HCT116 (cell line): ENCODE measurements around the gene FAF2. TPM values are rescaled to one million over a fixed set of nuclear protein-coding genes. Genes with fewer than 3 reads are reported as not detected.

Experiments
- ATAC-seq: fragments of 200-7000 bp; cut with Tn5 transposase; 2 replicates; pipeline ENCODE4 v1.9.1; 2020; ENCODE audit warnings: mild to moderate bottlenecking, moderate library complexity
- BruUV-seq: library from RNA; stranded (reverse); fragments of 400-500 nt; replicated peaks from 2 replicates; lab custom pipeline; 2021; lab: Mats Ljungman, UMichigan
- CTCF ChIA-PET: fragments of 300-600 bp; sonication (Branson Sonifier 250); formaldehyde crosslinking; loops from one replicate; lab custom pipeline; 2021; ENCODE audit warnings: antibody characterized with exemption; lab: Charles Lee
- POLR2A ChIA-PET: fragments of 300-600, 350-600 bp; sonication (Branson Sonifier 250); formaldehyde crosslinking; loops from one replicate; lab custom pipeline; 2021; ENCODE audit warnings: antibody characterized with exemption; lab: Charles Lee
- RAD21 ChIA-PET, 2 experiments: fragments of 300-600 bp; sonication (Branson Sonifier 250); formaldehyde crosslinking; loops; one replicate each; lab custom pipeline; 2023; ENCODE audit warnings: low total read pairs in 2 of 2; ENCODE audit not compliant: uncharacterized antibody in 2 of 2, unreplicated experiment in 2 of 2, low non-redundant PET in 1 of 2; lab: Charles Lee
- DNase-seq: peaks from one replicate; pipeline ENCODE4 v3.0.0-alpha.2; 2010; ENCODE audit warnings: low read depth, low spot score
- H2AFZ ChIP-seq: fragments of 200-600 bp; shearing (Covaris generic), sonication (generic); 2 replicates; pipeline ENCODE4 v1.6.1; 2017; ENCODE audit warnings: low read depth, mixed run types, mixed read lengths, antibody characterized with exemption, low read length; ENCODE audit not compliant: poor library complexity, severe bottlenecking
- H3K27ac ChIP-seq: 2 replicates; pipeline ENCODE4 v1.5.1; 2012; ENCODE audit warnings: low read depth, low read length
- H3K27me3 ChIP-seq: fragments of 200-600 bp; sonication (generic); 2 replicates; pipeline ENCODE4 v1.6.1; 2016; ENCODE audit warnings: mixed run types, low read length, mixed read lengths; ENCODE audit not compliant: insufficient read depth
- H3K36me3 ChIP-seq, 2 experiments: fragments of 200-500 bp in 1 of 2; fragments of 200-600 bp in 1 of 2; sonication (Bioruptor generic) in 1 of 2; sonication (generic) in 1 of 2; 2 replicates each; pipeline versions ENCODE4 v1.5.1 to v1.6.1; 2014 to 2016; ENCODE audit warnings: low read length in 2 of 2, inconsistent platforms in 1 of 2, mixed read lengths in 1 of 2, mixed run types in 1 of 2; ENCODE audit not compliant: insufficient read depth in 2 of 2, control insufficient read depth in 1 of 2
- H3K4me1 ChIP-seq, 2 experiments: fragments of 200-600 bp in 1 of 2; sonication (generic) in 1 of 2; 2 replicates each; pipeline versions ENCODE4 v1.5.1 to v1.6.1; 2012 to 2017; ENCODE audit warnings: low read length in 2 of 2, inconsistent platforms in 1 of 2, mild to moderate bottlenecking in 1 of 2, mixed read lengths in 1 of 2, mixed run types in 1 of 2, moderate library complexity in 1 of 2; ENCODE audit not compliant: insufficient read depth in 2 of 2, control insufficient read depth in 1 of 2
- H3K4me2 ChIP-seq: fragments of 200-600 bp; sonication (generic); 2 replicates; pipeline ENCODE4 v1.6.1; 2017; ENCODE audit warnings: mixed run types, low read length, mixed read lengths
- H3K4me3 ChIP-seq, 2 experiments: fragments of 200-600 bp in 1 of 2; sonication (generic) in 1 of 2; replicated peaks in 1 of 2; 2 replicates each; pipeline ENCODE4 v1.5.1; 2011 to 2016; ENCODE audit warnings: low read length in 2 of 2, control low read depth in 1 of 2, low read depth in 1 of 2, mild to moderate bottlenecking in 1 of 2, mixed read lengths in 1 of 2, mixed run types in 1 of 2
- H3K79me2 ChIP-seq: fragments of 200-600 bp; sonication (generic); 2 replicates; pipeline ENCODE4 v1.6.1; 2017; ENCODE audit warnings: mild to moderate bottlenecking, mixed run types, low read length, moderate library complexity, mixed read lengths; ENCODE audit not compliant: insufficient read depth
- H3K9ac ChIP-seq: fragments of 200-600 bp; sonication (generic); 2 replicates; pipeline ENCODE4 v1.6.1; 2016; ENCODE audit warnings: low read length, mixed read lengths
- H3K9me2 ChIP-seq: fragments of 200-600 bp; sonication (generic), shearing (Covaris generic); 2 replicates; pipeline ENCODE4 v1.6.1; 2017; ENCODE audit warnings: mixed run types, mild to moderate bottlenecking, moderate library complexity; ENCODE audit not compliant: insufficient read depth
- H3K9me3 ChIP-seq, 2 experiments: fragments of 200-500 bp in 1 of 2; fragments of 200-600 bp in 1 of 2; sonication (Bioruptor generic) in 1 of 2; sonication (generic) in 1 of 2; 2 replicates each; pipeline ENCODE4 v1.6.1; 2014 to 2017; ENCODE audit warnings: low read length in 2 of 2, mixed read lengths in 2 of 2, inconsistent platforms in 1 of 2, low read depth in 1 of 2, mild to moderate bottlenecking in 1 of 2, mixed run types in 1 of 2, moderate library complexity in 1 of 2; ENCODE audit not compliant: control insufficient read depth in 1 of 2, insufficient read depth in 1 of 2
- H4K20me1 ChIP-seq: fragments of 200-600 bp; sonication (generic), shearing (Covaris generic); 2 replicates; pipeline ENCODE4 v1.6.1; 2017; ENCODE audit warnings: mixed run types, mild to moderate bottlenecking, moderate library complexity; ENCODE audit not compliant: insufficient read depth
- ATF3 ChIP-seq: IDR thresholded peaks from 2 replicates; pipeline ENCODE4 v1.6.1; 2012
- CBX3 ChIP-seq: IDR thresholded peaks from 2 replicates; pipeline ENCODE4 v1.6.1; 2012; ENCODE audit warnings: low read depth
- EZH2 ChIP-seq: fragments of 200-600 bp; sonication (generic); IDR thresholded peaks from 2 replicates; pipeline ENCODE4 v1.6.1; 2017; ENCODE audit warnings: antibody characterized with exemption, mixed run types
- POLR2AphosphoS5 ChIP-seq: IDR thresholded peaks from 2 replicates; pipeline ENCODE4 v1.6.1; 2011; ENCODE audit warnings: mild to moderate bottlenecking, low read depth, low read length, moderate library complexity
- TCF7L2 ChIP-seq: IDR thresholded peaks from 2 replicates; pipeline ENCODE4 v1.7.0; 2011; ENCODE audit warnings: borderline replicate concordance, inconsistent platforms; ENCODE audit not compliant: insufficient read depth, insufficient read length; ENCODE audit errors: extremely low read depth
- YY1 ChIP-seq: IDR thresholded peaks from 2 replicates; pipeline ENCODE4 v1.6.1; 2011; ENCODE audit warnings: low read length, low read depth, moderate library complexity, mild to moderate bottlenecking; ENCODE audit not compliant: insufficient replicate concordance; ENCODE audit errors: extremely low read depth
- ZNF274 ChIP-seq: fragments of 200-500 bp; sonication (Bioruptor generic); IDR thresholded peaks from 2 replicates; pipeline ENCODE4 v1.6.1; 2014; ENCODE audit warnings: mild to moderate bottlenecking, low read depth, low read length, inconsistent platforms
- intact Hi-C: fragments of 100-400 bp; cut with micrococcal nuclease; formaldehyde crosslinking; loops from 2 replicates; pipeline ENCODE4 v1.10.0; 2022
- total RNA-seq: library from RNA; stranded (reverse); gene quantifications from one replicate; pipeline ENCODE4 v1.2.1, GENCODE V29; 2021; ENCODE audit not compliant: unreplicated experiment
- TF ChIP-seq, protein P1 (sequence below): IDR thresholded peaks from 2 replicates; pipeline ENCODE4 v1.6.1; 2012
- TF ChIP-seq, protein P2 (sequence below), 3 experiments: fragments of 200-600 bp in 1 of 3; sonication (generic) in 1 of 3; IDR thresholded peaks in 2 of 3; conservative IDR thresholded peaks in 1 of 3; 2 replicates each; pipeline ENCODE4 v1.5.1; 2012 to 2017; ENCODE audit warnings: low read depth in 2 of 3, low read length in 2 of 3, antibody characterized with exemption in 1 of 3, borderline replicate concordance in 1 of 3, control low read depth in 1 of 3, mild to moderate bottlenecking in 1 of 3, mixed read lengths in 1 of 3, mixed run types in 1 of 3, moderate library complexity in 1 of 3; ENCODE audit not compliant: insufficient read depth in 1 of 3

The FAF2 gene
- total RNA-seq, 1 experiment from 2014 or later: 51.9 TPM

- no peaks in the 10 kb centered on the region for H3K9me3 ChIP-seq
- no peak for ATAC-seq
- POLR2A ChIA-PET: no interaction called here
- peaks cover 46 to 49% of the 10 kb centered on the region in 2 experiments for H3K36me3 ChIP-seq
- H2AFZ ChIP-seq: no peak overlapping the region
- BruUV-seq: no TSS peak
- H3K27ac ChIP-seq: no peak overlapping the region
- H4K20me1 ChIP-seq: no peaks in the 10 kb centered on the region
- H3K4me1 ChIP-seq: no peaks in the 10 kb centered on the region
- no peaks in the 10 kb centered on the region for H3K27me3 ChIP-seq
- H3K4me2 ChIP-seq: no peak overlapping the region
- intact Hi-C loops: no loop called here
- no peak overlapping the region for H3K9ac ChIP-seq
- RAD21 ChIA-PET: no interaction called here
- TF ChIP-seq TCF7L2 (no peak), ZNF274 (no peak), EZH2 (no peak), ATF3 (no peak), POLR2AphosphoS5 (no peak), CBX3 (no peak), YY1 (no peak)
- TF ChIP-seq, protein P1, sequence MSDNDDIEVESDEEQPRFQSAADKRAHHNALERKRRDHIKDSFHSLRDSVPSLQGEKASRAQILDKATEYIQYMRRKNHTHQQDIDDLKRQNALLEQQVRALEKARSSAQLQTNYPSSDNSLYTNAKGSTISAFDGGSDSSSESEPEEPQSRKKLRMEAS: no peak
- TF ChIP-seq, protein P2, sequence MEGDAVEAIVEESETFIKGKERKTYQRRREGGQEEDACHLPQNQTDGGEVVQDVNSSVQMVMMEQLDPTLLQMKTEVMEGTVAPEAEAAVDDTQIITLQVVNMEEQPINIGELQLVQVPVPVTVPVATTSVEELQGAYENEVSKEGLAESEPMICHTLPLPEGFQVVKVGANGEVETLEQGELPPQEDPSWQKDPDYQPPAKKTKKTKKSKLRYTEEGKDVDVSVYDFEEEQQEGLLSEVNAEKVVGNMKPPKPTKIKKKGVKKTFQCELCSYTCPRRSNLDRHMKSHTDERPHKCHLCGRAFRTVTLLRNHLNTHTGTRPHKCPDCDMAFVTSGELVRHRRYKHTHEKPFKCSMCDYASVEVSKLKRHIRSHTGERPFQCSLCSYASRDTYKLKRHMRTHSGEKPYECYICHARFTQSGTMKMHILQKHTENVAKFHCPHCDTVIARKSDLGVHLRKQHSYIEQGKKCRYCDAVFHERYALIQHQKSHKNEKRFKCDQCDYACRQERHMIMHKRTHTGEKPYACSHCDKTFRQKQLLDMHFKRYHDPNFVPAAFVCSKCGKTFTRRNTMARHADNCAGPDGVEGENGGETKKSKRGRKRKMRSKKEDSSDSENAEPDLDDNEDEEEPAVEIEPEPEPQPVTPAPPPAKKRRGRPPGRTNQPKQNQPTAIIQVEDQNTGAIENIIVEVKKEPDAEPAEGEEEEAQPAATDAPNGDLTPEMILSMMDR (IDR thresholded peaks at IDR 0.05 in 2 of 3, conservative IDR thresholded peaks at IDR 0.05 in 1 of 3; ENCODE audit: borderline replicate concordance in 1 of 3, insufficient read depth in 1 of 3, low read depth in 2 of 3, low read length in 2 of 3): no peak
- TF ChIP-seq, all 23 proteins: peak for 0
- CTCF ChIA-PET: no interaction called here
- Histone ChIP-seq H3K79me2 (no peaks in the 10 kb centered on the region), H3K9me2 (no peaks in the 10 kb centered on the region), H3K4me3 (no peak overlapping the region)
- DNase-seq: no peak
These were observed 55.3 kb downstream of the FAF2 start for GRCh38 chr5:176503496-176503895.
